Measurements from ENCODE around the gene ARHGEF6. TPM values are rescaled to one million over a fixed set of nuclear protein-coding genes. Genes with fewer than 3 reads are reported as not detected.

ARHGEF6 gene
- total RNA-seq, 4 donors from 2014 or later = 0.61 to 10.5 (median 2.9) TPM

DNA sequence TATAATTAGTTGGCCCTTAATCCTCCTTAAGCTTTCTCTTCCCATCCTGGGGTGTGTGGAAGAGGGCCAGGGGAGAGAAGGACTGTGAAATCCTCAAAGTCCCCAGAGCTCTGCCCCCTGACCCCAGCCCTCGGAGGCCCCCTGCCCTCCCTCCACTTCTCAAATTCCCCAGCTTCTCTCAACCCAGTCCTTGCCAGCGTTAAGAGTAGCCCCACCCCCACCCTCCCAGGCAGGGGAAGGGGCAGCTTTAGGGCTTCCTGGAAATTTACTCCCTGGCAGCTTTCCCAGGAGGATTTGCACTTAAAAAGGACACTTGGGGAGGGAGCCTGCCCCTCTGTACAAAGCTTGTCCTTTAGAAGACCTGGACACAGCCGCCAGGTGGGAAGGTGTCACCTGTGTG is 144.6 kb downstream of the ARHGEF6 start:
- Histone ChIP-seq H3K4me1 (no peaks in the 10 kb centered on the region), H3K36me3 (no peaks in the 10 kb centered on the region), H3K9me3 (no peaks in the 10 kb centered on the region), H3K4me3 (no peak overlapping the region), H3K27me3 (no peaks in the 10 kb centered on the region), H3K27ac (no peak overlapping the region)
- WGBS, 2 donors = 43% methylated on average over 1 of the region's 3 CpGs; no CpG with 5 or more reads in 1 of the 2 donors
- intact Hi-C loops (cut with DNase I) = no loop called here
- no peak for TF ChIP-seq POLR2A (IDR thresholded peaks at IDR 0.05)
- TF ChIP-seq, protein P1, sequence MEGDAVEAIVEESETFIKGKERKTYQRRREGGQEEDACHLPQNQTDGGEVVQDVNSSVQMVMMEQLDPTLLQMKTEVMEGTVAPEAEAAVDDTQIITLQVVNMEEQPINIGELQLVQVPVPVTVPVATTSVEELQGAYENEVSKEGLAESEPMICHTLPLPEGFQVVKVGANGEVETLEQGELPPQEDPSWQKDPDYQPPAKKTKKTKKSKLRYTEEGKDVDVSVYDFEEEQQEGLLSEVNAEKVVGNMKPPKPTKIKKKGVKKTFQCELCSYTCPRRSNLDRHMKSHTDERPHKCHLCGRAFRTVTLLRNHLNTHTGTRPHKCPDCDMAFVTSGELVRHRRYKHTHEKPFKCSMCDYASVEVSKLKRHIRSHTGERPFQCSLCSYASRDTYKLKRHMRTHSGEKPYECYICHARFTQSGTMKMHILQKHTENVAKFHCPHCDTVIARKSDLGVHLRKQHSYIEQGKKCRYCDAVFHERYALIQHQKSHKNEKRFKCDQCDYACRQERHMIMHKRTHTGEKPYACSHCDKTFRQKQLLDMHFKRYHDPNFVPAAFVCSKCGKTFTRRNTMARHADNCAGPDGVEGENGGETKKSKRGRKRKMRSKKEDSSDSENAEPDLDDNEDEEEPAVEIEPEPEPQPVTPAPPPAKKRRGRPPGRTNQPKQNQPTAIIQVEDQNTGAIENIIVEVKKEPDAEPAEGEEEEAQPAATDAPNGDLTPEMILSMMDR (IDR thresholded peaks at IDR 0.05) = no peak
- DNase-seq = no peak

- TF ChIP-seq, protein P1 (IDR thresholded peaks at IDR 0.05) = no peak
Observed at GRCh38 chrX:136635235-136635634, 145.5 kb downstream of the ARHGEF6 start.

GRCh38 chrX:136630881-136631280 is 149.9 kb downstream of the ARHGEF6 start:
- no peak overlapping the region for H3K4me3 ChIP-seq
- no peaks in the 10 kb centered on the region for H3K4me1 ChIP-seq
- H3K9me3 ChIP-seq = no peaks in the 10 kb centered on the region
- TF ChIP-seq POLR2A (IDR thresholded peaks at IDR 0.05) = no peak
- TF ChIP-seq, protein P1 (IDR thresholded peaks at IDR 0.05) = no peak
- intact Hi-C loops (cut with DNase I) = no loop called here
- DNase-seq = no peak
- H3K36me3 ChIP-seq = no peaks in the 10 kb centered on the region
- H3K27ac ChIP-seq = no peak overlapping the region
- WGBS, 2 donors = 50% methylated on average over 1 of the region's 1 CpG; no CpG with 5 or more reads in 1 of the 2 donors
- no peaks in the 10 kb centered on the region for H3K27me3 ChIP-seq

More at GRCh38 chrX:136635235-136635634, 145.5 kb downstream of the ARHGEF6 start:
- Histone ChIP-seq H3K27ac (no peak overlapping the region), H3K4me1 (no peaks in the 10 kb centered on the region), H3K4me3 (no peak overlapping the region), H3K36me3 (no peaks in the 10 kb centered on the region), H3K27me3 (no peaks in the 10 kb centered on the region), H3K9me3 (no peaks in the 10 kb centered on the region)
- DNase-seq = no peak
- WGBS, 2 donors = 69 to 70% methylated on average over 6 of the region's 6 CpGs
- intact Hi-C loops (cut with DNase I) = no loop called here

- no peaks in the 10 kb centered on the region for H3K4me1 ChIP-seq
- no peak for TF ChIP-seq POLR2A (IDR thresholded peaks at IDR 0.05)
- TF ChIP-seq, protein P1 (IDR thresholded peaks at IDR 0.05) = no peak
- no peaks in the 10 kb centered on the region for H3K36me3 ChIP-seq
- H3K9me3 ChIP-seq = no peaks in the 10 kb centered on the region
- H3K27me3 ChIP-seq = no peaks in the 10 kb centered on the region
- intact Hi-C loops (cut with DNase I) = no loop called here
- no peak for DNase-seq
- no peak overlapping the region for H3K27ac ChIP-seq
- 60 to 71% methylated on average over 5 to 6 of the region's 6 CpGs for WGBS, 2 donors
- H3K4me3 ChIP-seq = no peak overlapping the region
Observed at GRCh38 chrX:136629084-136629750, 151.5 kb downstream of the ARHGEF6 start.

- Histone ChIP-seq H3K36me3 (no peaks in the 10 kb centered on the region), H3K4me1 (no peaks in the 10 kb centered on the region), H3K27ac (no peak overlapping the region), H3K9me3 (no peaks in the 10 kb centered on the region), H3K27me3 (no peaks in the 10 kb centered on the region), H3K4me3 (no peak overlapping the region)
- no peak for DNase-seq
- WGBS, 2 donors = 61 to 80% methylated on average over 3 to 4 of the region's 4 CpGs
- intact Hi-C loops (cut with DNase I) = no loop called here
- TF ChIP-seq POLR2A (IDR thresholded peaks at IDR 0.05) = no peak
- TF ChIP-seq, protein P1 (IDR thresholded peaks at IDR 0.05) = no peak
Observed at GRCh38 chrX:136627409-136627808, 153.3 kb downstream of the ARHGEF6 start.
